Fibroblast of skin of back (primary cell): Measurements from ENCODE around the gene SPATS2.
A peak's percentile ranks its signal among the peaks of the same experiment; 100 is the strongest.
"Not testable (repeated sequence)": the region's sequence is repeated elsewhere in the genome, so short reads cannot be mapped to it uniquely, and the experiment has no call there.

Source experiments
- DNase-seq: peaks from one replicate; pipeline ENCODE4 v3.0.0-alpha.2; 2013

Gene SPATS2

DNA sequence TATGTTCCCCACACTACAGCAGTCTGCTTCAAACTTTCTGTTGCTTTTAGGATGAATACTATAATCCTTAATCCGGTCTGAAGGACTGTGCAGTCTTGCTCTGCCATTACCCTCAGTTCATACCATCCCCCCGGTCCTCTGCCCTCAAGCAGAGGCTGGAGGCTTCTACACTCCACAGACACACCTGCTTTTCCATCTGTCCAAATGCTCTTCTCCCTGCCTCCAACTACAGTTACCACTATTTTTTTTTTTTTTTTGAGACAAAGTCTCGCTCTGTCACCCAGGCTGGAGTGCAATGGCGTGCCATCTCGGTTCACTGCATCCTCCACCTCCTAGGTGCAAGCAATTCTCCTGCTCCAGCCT lies 152.3 kb downstream of the SPATS2 start:
- DNase-seq, result no peak

DNA sequence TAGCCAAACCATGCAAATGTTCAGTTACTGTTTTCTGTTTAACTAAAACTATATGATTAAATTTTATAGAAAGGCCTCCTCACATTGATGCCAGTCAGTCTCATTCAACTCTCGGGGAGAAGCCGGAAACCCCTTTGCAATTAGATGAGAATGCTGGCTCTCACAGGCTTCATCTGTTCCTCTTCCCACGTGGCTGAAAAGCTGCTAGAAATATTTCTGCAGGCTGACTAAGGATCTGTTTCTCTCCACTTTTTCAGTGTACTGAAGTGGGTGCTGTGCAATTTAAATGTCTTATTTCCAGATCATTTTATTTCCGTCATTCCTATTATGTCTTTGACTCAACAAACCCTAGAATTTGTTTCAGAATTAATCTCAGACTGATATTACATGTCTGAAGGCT lies 154.1 kb downstream of the SPATS2 start:
- no peak for DNase-seq

DNA sequence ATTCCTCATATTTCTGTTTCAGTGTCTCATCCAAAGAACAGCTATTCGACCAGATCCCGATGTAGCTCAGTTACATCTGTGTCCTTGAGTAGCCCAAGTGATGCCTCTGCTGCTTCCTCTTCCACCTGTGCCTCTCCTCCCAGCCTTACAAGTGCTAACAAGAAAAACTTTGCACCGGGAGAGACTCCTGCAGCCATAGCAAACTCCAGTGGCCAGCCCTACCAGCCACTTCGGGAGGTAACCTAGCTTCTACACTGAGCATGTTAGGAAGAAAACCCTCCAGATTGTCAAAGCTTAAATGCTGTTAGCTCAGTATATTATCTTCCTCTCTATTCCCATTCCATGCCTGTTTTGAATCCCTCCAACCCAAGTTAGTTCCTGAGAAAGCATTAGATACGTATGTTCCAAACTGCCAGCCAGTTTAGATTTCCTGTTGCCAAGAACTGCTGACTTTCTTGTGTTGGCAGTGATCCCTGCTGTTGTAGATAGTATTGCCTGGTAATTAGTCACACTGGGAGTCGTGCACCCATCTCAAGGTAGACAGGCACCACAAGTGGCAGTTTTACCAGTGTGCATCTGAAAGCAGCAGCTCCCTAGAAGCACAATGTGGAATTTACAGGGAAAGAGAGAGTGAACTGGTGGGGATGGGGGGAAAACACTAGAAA lies 157.5 kb downstream of the SPATS2 start:
- no peak for DNase-seq

GRCh38 chr12:49525942-49526341 lies 158.7 kb downstream of the SPATS2 start:
- no peak for DNase-seq

DNA sequence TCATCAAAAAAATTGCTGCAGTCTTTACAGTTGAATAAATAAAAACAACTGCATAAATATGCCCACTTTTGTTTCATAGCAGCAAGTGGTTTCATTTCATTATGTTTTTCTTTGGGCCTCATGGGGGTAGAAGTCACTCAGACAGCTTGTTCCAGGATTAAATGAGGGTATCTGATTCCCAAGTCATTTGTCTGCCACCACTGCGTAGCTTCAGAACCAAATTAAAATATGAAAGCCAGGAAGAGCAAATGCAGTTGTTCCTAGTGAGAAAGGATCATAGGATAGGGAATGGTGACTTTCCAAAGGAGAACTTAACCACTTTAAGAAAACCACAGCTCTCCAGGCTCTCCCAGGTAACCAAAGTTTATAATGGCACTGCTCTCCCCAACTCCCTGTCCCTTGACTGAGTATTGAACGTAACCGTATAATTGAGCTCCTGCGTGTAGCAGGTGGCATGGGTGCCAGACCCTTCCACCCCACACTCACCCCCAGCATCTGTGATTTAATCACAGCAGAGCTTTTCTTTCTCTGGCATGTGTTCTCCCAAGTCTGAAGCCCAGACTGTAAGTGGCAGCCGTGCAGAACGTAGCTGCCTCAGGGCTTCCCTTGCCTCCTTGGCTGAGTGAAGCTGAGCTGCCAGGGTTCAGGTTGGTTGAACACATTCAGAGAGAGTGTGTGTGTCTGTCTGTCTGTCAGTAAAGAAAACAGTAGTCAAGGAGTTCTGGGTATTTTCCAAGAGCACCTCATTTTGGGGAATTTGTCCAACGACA lies 160.3 kb downstream of the SPATS2 start:
- no peak for DNase-seq

DNA sequence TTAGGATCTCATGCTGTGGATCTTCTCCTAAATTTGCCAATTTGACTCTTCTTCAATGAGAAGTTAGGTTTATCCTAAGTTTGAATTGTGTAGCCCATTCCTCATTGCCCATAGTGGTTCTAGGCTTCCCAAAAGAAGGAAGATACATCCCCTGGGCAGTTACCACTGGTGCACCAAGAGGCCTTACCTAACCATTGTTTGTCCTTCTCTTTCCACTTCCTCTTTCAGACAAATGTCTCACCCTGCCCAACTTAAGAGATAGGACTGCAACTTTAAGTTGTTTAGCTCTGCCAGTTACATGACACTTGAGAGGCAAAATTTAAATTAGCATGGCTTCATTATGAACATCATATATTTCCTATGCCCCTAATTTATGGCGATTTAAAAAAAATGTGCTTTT lies 162.2 kb downstream of the SPATS2 start:
- DNase-seq, result no peak

DNA sequence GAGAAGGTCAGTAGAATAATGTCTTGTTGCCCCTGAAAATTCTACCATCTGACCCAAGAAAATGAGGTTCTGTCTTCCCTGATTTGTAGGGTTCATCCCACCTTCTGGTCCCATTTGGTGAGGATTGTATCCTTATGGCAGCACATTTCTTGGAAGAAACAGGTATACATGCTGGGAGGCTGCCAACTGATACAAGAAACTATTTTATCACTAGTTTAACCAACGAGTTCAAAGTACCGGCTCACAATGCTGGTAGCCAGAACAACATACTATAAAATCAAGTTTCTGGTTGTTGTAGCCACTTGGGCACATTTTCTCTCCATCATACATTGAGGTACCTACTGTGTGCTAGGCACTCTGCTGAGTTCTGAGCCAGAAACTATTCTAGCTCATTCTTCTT lies 164.5 kb downstream of the SPATS2 start:
- DNase-seq, result no peak

- no peak for DNase-seq
Observed at GRCh38 chr12:49533331-49533730, 166.1 kb downstream of the SPATS2 start.

DNA sequence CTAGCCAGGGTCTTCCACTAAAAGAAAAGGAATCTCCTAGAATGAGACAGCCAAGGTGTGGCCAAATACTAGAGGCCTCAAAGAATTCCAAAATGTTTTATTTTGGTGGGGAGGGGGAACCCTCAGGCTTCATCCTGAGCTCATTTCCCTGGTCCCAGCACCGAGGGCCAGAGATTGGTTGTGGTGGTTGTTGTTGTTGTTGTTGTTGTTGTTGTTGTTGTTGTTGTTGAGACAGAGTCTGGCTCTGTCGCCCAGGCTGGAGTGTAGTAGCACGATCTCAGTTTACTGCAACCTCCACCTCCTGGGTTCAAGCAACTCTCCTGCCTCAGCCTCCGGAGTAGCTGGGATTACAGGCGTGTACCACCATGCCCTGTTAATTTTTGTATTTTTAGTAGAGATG lies 166.9 kb downstream of the SPATS2 start:
- not testable (repeated sequence) for DNase-seq

DNA sequence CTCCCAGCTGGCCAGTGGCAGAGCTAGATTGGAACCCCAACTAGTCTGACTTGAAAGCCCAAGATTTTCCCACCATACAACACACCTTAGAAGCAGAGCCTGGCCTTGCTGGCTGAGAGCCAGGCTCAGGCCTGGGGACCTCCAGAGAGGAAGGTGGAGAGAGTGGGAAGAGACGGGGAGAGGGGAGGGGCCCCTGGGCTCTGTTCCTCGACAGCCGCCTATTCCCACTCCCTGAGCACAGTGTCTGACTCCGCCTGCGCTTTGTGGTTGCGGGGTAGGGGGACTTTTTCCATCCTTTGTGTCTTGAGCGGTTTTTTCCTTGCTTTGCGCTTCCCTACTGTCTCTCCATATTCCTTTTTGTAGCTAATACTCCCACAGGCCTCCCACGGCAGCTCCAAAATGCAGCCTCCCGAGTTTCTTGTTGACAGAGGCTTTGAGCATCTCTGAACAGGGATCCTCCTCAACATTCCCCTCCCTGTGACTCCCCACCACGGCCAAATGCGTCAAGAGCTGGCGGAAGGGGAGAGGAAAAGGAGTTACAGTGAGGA lies 167.5 kb downstream of the SPATS2 start:
- no peak for DNase-seq

GRCh38 chr12:49535921-49536525 lies 168.8 kb downstream of the SPATS2 start:
- DNase-seq, result peak; percentile 23

GRCh38 chr12:49536526-49537071 lies 169.3 kb downstream of the SPATS2 start:
- DNase-seq, result no peak

DNA sequence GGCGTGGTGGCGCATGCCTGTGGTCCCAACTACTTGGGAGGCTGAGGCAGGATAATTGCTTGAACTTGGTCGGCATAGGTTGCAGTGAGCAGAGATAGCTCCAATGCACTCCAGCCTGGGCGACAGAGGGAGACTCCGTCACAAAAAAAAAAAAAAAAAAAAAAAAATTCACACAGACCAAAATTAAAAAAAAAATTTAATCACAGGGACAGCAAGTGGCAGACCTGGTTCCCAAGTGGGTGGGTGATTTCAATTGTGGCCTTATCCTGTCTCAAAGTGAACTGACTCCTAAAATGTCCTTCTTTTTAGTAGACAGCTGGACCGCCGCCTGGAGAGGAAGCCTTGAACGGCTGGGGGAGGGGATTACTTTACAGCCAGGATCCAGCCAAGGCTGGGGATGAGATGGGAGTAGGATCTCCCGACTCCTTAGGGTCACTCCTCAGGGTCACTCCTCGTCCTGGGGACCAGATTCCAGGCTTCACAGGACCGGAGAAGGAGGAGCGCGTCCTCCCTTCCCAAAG lies 170.0 kb downstream of the SPATS2 start:
- DNase-seq, result no peak

- DNase-seq, result no peak
Observed at GRCh38 chr12:49537752-49538509, 170.7 kb downstream of the SPATS2 start.

DNA sequence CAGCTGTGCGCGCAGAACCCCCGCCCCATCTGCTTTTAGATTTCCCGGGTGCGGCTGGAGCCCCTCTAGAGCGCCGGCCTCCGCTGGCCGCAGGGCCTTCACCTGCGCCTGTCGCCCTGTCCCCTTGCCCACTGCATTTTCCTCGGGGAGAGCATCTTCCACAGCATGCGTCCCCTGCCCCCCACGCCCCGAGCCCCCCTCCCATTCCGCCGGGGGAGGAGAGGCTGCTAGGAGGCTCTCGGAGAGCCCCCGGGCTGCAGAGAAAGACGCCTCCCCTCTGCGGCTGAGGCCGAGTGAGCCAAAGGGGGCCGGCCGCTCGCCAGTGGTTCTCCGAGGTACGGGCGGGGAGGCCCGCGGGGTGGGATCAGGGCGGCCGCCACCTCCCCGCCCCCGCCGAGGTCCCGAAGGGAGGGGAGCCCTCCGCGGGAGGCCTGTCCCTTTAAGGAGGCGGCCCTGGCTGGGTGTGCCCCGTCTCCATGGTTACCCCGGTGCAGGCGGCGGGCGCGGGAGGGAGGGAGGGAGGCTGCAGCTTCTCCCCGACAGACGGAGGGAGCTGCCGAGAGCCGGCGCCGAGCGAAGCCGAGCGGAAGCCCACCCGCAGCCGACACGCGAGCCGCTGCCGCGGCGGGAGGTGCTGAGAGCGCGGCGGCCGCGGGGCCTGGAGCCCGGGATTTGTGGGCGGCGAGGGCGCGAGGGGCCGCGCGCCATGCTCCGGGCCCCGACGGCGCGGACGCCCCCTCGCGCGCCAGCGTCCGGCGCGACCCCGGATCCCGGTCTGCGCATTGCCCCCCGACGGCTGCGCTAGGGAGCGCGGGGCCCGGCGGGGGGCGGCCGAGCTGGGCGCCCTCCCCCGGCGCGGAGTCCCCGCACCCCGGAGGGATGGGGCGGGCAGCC lies 171.5 kb downstream of the SPATS2 start, which contains the start of gene KCNH3:
TSS of gene KCNH3 (plus strand) at position 521 of the 894 bp plus-strand sequence. CDS start 387 bp downstream, outside the sequence.
- peak; percentile 74 for DNase-seq

- DNase-seq, result no peak
Observed at GRCh38 chr12:49539406-49540228, 172.4 kb downstream of the SPATS2 start.

- DNase-seq, result no peak
Observed at GRCh38 chr12:49540229-49541139, 173.2 kb downstream of the SPATS2 start.

DNA sequence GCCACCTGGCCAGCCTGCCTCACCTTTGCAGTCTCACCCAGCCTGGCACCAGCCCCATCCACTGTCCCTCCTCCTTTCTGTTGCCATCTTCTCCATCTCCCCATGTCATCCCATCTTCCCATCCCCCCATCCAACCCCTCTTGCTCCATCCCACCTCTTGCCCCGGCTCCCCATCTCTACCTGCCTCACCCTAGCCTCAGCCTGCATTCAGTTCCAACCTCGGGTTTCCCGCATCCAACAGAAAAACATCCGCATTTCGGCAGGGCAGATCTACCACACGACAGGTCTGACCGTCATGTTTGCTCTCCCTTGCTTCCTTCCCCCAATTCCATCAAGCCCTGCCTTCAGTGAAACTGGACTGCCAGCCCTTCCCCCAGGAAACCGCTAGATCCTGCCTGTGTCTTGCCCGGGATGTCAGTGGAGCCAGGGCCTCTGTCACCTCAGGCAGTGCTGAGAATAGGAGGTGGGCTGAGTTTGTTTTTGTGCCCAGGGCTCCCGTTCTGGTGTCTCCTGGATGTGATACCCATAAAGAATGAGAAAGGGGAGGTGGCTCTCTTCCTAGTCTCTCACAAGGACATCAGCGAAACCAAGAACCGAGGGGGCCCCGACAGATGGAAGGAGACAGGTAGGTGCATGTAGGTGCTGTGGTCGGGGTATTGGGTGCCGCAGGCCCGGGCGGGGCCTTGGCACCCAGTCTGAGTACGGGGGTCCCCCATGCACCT lies 174.0 kb downstream of the SPATS2 start:
- no peak for DNase-seq
